Panc1 (cell line): ENCODE data around the gene DPYD. TPM values are rescaled to one million over a fixed set of nuclear protein-coding genes. Genes with fewer than 3 reads are reported as not detected.

Experiments
- ATAC-seq: fragments of 200-7000 bp; cut with Tn5 transposase; 2 replicates; pipeline ENCODE4 v1.9.1; 2020; ENCODE audit warnings: mild to moderate bottlenecking, moderate library complexity
- BruUV-seq: library from RNA; stranded (reverse); fragments of 400-500 nt; replicated peaks from 2 replicates; lab custom pipeline; 2021; lab: Mats Ljungman, UMichigan
- CTCF ChIA-PET: fragments of 300-600 bp; sonication (Branson Sonifier 250); formaldehyde crosslinking; loops from one replicate; lab custom pipeline; 2022; ENCODE audit warnings: antibody characterized with exemption; lab: Charles Lee
- POLR2A ChIA-PET: fragments of 300-600 bp; sonication (Branson Sonifier 250); formaldehyde crosslinking; loops from one replicate; lab custom pipeline; 2022; ENCODE audit warnings: antibody characterized with exemption; lab: Charles Lee
- DNase-seq: peaks from one replicate; pipeline ENCODE4 v3.0.0-alpha.2; 2010; ENCODE audit warnings: low read depth, low spot score
- H3K27ac ChIP-seq: 2 replicates; pipeline ENCODE4 v1.5.1; 2011; ENCODE audit warnings: mild to moderate bottlenecking, low read length, inconsistent platforms
- H3K27me3 ChIP-seq: fragments of 200-500 bp; sonication (Bioruptor generic); 2 replicates; pipeline ENCODE4 v1.6.0; 2014; ENCODE audit warnings: low read length, inconsistent platforms; ENCODE audit not compliant: control insufficient read depth, insufficient read depth
- H3K36me3 ChIP-seq: fragments of 200-500 bp; sonication (Bioruptor generic); 2 replicates; pipeline ENCODE4 v1.5.1; 2014; ENCODE audit warnings: inconsistent platforms, mild to moderate bottlenecking, low read length, moderate library complexity; ENCODE audit not compliant: control insufficient read depth, insufficient read depth
- H3K4me1 ChIP-seq: 2 replicates; pipeline ENCODE4 v1.5.1; 2011; ENCODE audit warnings: inconsistent platforms, mild to moderate bottlenecking, low read length, moderate library complexity; ENCODE audit not compliant: control insufficient read depth, insufficient read depth
- H3K4me3 ChIP-seq, 2 experiments: 2 replicates each; pipeline ENCODE4 v1.5.1; 2011 to 2012; ENCODE audit warnings: low read depth in 2 of 2, low read length in 2 of 2, mild to moderate bottlenecking in 2 of 2, inconsistent platforms in 1 of 2, moderate library complexity in 1 of 2
- H3K9me3 ChIP-seq: fragments of 200-500 bp; sonication (Bioruptor generic); 2 replicates; pipeline ENCODE4 v1.5.1; 2014; ENCODE audit warnings: low read depth, mild to moderate bottlenecking, inconsistent platforms, low read length, moderate library complexity; ENCODE audit not compliant: control insufficient read depth, insufficient read depth
- CTCF ChIP-seq: fragments of 450-650 bp; IDR thresholded peaks from 2 replicates; pipeline ENCODE4 v1.5.1; 2017; ENCODE audit warnings: mild to moderate bottlenecking
- POLR2AphosphoS5 ChIP-seq: IDR thresholded peaks from 2 replicates; pipeline ENCODE4 v1.6.1; 2012; ENCODE audit warnings: mild to moderate bottlenecking, low read depth, low read length, moderate library complexity
- REST ChIP-seq, 2 experiments: IDR thresholded peaks; 2 replicates each; pipeline ENCODE4 v1.6.1; 2011 to 2012; ENCODE audit warnings: low read depth in 2 of 2, control low read depth in 1 of 2, low read length in 1 of 2, mild to moderate bottlenecking in 1 of 2, moderate library complexity in 1 of 2; ENCODE audit not compliant: insufficient read depth in 1 of 2
- SIN3A ChIP-seq: IDR thresholded peaks from 2 replicates; pipeline ENCODE4 v1.6.1; 2012; ENCODE audit warnings: low read depth, mild to moderate bottlenecking, low read length, moderate library complexity, borderline replicate concordance; ENCODE audit not compliant: insufficient read depth
- TCF7L2 ChIP-seq: IDR thresholded peaks from 2 replicates; pipeline ENCODE4 v1.6.1; 2011; ENCODE audit warnings: mild to moderate bottlenecking, low read depth, low read length, inconsistent platforms
- in situ Hi-C: cut with HindIII; loops from 2 replicates; pipeline ENCODE4 v1.10.0; 2016; ENCODE audit warnings: low sequenced_read_pairs, low pct_unique_long_range_greater_than_20kb
- intact Hi-C: fragments of 100-400 bp; cut with micrococcal nuclease; formaldehyde crosslinking; loops from one replicate; pipeline ENCODE4 v1.10.0; 2022; ENCODE audit not compliant: unreplicated experiment
- total RNA-seq: library from RNA; stranded (reverse); gene quantifications from one replicate; pipeline ENCODE4 v1.2.1, GENCODE V29; 2021; ENCODE audit not compliant: unreplicated experiment

Gene DPYD
- total RNA-seq, 1 experiment from 2014 or later, result 2.0 TPM

GRCh38 chr1:97356309-97356708 lies 564.5 kb downstream of the DPYD start:
- Histone ChIP-seq H3K27me3 (no peaks in the 10 kb centered on the region), H3K36me3 (no peaks in the 10 kb centered on the region; the same call in 1 of the 2 replicates), H3K4me3 (no peak overlapping the region), H3K9me3 (no peaks in the 10 kb centered on the region), H3K4me1 (no peaks in the 10 kb centered on the region), H3K27ac (no peak overlapping the region)
- BruUV-seq, result no TSS peak
- DNase-seq (no peak), ATAC-seq (no peak)
- POLR2A ChIA-PET, result no interaction called here
- intact Hi-C loops, result no loop called here
- TF ChIP-seq CTCF (no peak), POLR2AphosphoS5 (no peak), SIN3A (no peak), REST (IDR thresholded peaks at IDR 0.05; ENCODE audit: insufficient read depth in 1 of 2, low read depth in 2 of 2, low read length in 1 of 2) (no peak), TCF7L2 (no peak)
- in situ Hi-C loops, result no loop called here
- CTCF ChIA-PET, result no interaction called here

- Histone ChIP-seq H3K36me3 (no peaks in the 10 kb centered on the region; the same call in 1 of the 2 replicates), H3K27me3 (no peaks in the 10 kb centered on the region), H3K4me3 (no peak overlapping the region), H3K4me1 (no peaks in the 10 kb centered on the region), H3K27ac (no peak overlapping the region), H3K9me3 (no peaks in the 10 kb centered on the region)
- no peak for ATAC-seq
- in situ Hi-C loops, result no loop called here
- no TSS peak for BruUV-seq
- ChIA-PET CTCF (no interaction called here), POLR2A (no interaction called here)
- no peak for DNase-seq
- TF ChIP-seq SIN3A (no peak), CTCF (no peak), TCF7L2 (no peak), POLR2AphosphoS5 (no peak), REST (IDR thresholded peaks at IDR 0.05; ENCODE audit: insufficient read depth in 1 of 2, low read depth in 2 of 2, low read length in 1 of 2) (no peak)
- intact Hi-C loops, result no loop called here
These were observed 567.9 kb downstream of the DPYD start for GRCh38 chr1:97352936-97353382.
